HG03095 (cell line): ENCODE measurements around the gene BUD31.
A peak's percentile ranks its signal among the peaks of the same experiment; 100 is the strongest.
"Not testable (repeated sequence)": the region's sequence is repeated elsewhere in the genome, so short reads cannot be mapped to it uniquely, and the experiment has no call there.

ENCODE experiments used
- ATAC-seq: cut with Tn5 transposase; IDR thresholded peaks from one replicate; pipeline ENCODE4 v1.9.1; 2021; ENCODE audit warnings: moderate library complexity; ENCODE audit not compliant: unreplicated experiment

Gene BUD31

DNA sequence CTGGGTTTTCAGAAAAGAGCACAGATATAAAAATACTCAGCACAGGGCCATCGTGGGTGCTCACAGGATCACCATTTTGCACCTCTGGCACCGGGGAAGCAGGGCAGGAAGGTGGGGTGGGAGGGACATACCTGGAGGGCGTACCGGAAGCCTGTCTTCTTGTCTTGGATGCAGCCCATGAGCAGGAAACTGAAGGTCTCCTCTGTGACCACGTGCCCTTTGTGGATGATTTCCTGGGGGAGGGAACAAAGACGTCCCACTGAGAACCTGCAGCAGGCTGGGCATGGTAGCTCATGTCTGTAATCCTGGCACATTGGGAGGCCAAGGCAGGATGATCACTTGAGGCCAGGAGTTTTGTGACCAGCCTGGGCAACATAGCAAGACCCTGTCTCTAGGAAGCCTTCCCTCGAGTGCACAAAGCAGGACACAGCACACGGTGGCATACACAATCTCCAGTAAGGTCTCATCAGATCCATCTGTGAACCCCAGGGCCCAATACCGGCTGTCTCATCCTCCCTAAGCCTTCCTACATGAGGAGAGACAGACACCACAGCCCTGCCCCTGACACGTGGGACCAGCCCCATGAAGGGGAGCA lies 20.3 kb downstream of the BUD31 start:
- no peak for ATAC-seq

DNA sequence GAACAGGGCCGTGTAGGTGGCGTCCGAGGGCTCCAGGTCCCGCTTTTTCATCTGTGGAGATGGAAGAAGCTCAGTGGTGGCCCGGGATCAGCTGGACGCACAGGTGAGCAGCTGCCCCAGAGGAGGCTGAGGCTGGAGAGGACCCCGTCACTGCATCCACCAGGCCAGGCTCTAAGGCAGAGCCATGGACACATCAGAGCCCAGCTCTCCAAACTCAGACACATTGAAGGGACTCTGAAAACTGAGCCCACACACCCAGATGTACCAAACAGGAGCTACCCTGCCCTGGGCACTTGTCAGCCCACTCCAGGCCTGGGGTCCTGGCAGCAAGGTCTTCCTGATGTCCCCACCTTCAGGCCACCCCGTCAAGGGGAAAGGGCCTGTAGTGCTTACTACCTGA lies 21.0 kb downstream of the BUD31 start:
- no peak for ATAC-seq

DNA sequence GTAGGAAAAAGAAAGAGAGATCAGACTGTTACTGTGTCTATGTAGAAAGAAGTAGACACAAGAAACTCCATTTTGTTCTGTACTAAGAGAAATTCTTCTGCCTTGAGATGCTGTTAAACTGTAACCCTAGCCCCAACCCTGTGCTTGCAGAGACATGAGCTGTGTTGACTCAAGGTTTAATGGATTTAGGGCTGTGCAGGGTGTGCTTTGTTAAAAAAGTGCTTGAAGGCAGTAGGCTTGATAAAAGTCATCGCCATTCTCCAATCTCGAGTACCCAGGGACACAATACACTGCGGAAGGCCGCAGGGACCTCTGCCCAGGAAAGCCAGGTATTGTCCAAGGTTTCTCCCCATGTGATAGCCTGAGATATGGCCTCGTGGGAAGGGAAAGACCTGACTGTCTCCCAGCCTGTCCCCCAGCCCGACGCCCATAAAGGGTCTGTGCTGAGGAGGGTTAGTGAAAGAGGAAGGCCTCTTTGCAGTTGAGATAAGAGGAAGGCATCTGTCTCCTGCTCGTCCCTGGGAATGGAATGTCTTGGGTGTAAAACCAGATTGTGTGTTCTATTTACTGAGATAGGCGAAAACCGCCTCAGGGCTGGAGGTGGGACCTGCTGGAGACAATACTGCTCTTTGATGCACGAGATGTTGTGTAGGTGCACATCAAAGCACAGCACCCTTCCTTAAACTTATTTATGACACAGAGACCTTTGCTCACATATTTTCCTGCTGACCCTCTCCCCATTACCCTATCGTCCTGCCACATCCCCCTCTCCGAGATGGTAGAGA lies 23.2 kb downstream of the BUD31 start:
- ATAC-seq = not testable (repeated sequence)

DNA sequence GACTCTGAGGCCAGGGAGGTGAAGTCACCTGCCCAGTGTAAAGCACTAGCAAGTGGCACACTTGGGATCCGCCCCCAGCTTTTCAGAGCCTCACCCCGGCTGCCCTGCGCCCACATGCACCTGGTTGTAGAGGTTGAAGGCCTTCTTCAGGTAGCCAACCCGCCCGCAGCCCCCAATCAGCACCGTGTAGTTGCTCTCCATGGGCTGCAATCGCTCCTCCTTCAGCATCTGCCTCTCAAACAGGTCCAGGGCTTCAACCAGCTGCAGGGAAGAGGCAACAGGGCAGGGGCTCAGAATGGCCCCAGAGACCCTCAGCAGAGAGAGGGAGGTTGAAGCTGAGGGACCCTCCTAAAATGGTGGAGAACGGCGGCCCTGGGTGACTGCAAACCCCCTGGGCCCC lies 24.4 kb downstream of the BUD31 start:
- ATAC-seq = no peak

DNA sequence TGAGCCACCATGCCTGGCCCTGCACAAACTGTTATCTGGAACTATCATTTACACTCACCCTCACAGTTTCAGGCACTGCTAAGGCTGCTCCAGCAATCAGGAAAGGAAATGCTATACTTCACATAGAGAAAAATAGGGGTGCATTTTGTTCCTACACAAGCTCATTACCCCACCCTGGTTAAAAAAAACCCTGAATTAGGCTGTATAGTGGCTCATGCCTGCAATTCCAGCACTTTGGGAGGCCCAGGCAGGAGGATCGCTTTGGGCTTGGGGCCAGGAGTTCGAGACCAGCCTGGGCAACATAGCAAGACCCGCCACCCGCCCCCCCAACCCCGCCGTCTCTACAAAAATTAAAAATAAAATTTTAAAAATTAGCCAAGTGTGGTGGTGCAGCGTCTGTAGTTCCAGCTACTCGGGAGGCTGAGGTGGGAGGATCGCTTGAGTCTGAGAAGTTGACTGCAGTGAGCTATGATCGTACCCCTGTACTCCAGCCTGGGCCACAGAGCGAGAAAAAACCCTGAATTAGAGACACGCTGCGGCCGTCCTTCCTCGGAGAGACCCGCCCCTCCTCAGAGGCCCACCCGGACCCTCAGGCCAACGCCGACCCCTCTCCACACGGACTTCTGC lies 29.3 kb downstream of the BUD31 start:
- ATAC-seq = peak; percentile 2

DNA sequence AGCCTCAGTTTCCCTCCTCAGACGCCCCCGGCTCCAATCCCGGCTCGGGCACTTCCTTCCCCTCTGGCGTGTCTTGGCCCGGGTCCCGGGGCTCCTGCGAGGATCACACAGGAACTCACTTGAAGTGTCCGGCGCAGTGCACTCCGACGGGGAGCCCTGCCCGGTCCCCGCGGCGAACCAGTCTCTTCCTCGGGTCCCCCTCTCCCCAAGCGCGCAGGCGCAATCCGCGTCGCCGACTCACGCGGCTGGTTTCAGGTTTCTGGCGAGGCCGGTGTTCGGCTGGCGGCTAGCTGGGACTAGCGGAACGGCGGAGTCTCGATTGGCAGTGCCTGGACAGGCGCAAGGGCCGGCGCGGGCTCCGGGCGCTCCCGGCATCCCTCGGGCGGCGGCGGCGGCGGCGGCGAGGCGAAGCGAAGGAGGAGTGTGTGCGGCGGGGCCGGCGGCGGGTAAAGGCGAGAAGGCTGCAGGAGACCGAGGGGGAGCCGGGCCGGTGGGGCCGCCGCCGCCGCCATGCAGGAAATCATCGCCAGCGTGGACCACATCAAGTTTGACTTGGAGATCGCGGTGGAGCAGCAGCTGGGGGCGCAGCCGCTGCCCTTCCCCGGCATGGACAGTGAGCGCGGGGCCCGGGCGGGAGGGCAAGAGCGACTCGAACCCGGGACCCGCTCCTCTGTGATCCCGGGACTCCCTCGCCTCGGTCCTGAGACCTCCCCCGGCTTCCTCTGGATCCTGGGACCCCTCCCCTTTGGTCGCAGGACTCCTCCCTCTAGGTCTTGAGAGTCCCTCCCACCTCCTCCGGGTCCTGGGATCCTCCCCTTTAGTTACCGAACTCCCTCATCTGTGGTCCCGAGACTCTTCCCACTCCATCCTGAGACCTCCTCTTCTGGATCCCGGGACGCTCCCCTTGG lies 30.1 kb downstream of the BUD31 start, which contains the start of the genes CPSF4 and PTCD1:
Gene CPSF4 (plus strand): TSS at position 371 of the 908 bp plus-strand sequence. CDS start 140 bp downstream, at position 511.
Gene PTCD1 (minus strand): TSS at position 226 of the 908 bp plus-strand sequence. CDS start 3,556 bp downstream, outside the sequence.
- peak; percentile 82 for ATAC-seq

DNA sequence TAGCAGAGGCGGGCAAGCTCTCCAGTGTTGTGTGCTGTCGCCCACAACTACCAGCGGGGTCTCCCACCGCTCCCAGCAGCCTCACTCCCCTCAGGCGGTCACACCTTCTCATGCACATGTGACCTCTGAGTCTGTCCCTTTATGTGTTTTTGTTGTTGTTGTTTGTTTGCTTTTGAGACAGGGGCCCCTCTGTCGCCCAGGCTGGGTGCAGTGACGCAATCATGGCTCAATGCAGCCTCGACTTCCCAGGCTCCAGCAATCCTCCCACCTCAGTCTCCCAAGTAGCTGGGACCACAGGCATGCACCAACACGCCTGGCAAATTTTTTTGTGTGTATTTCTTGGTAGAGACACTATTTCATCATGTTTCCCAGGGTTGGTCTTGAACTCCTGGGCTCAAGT lies 31.4 kb downstream of the BUD31 start:
- no peak for ATAC-seq

DNA sequence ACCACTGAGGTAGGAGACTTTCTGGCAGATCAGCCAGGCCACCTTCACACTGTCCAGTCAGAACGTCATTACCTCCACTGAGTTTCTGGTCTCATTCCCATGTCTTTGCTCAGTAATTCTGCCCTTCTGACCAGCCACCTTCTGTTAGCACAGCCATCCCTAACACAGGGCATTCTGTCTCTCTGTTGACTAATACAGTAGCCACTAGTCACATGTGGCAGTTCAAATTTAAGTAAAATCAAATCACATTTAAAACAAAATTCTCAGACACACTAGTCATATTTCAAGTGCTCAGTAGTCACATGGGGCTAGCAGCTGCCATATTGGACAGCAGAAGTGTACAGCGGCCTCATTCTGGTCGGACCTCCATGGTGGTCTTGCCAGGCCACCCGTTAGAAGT lies 37.3 kb downstream of the BUD31 start:
- ATAC-seq = no peak

DNA sequence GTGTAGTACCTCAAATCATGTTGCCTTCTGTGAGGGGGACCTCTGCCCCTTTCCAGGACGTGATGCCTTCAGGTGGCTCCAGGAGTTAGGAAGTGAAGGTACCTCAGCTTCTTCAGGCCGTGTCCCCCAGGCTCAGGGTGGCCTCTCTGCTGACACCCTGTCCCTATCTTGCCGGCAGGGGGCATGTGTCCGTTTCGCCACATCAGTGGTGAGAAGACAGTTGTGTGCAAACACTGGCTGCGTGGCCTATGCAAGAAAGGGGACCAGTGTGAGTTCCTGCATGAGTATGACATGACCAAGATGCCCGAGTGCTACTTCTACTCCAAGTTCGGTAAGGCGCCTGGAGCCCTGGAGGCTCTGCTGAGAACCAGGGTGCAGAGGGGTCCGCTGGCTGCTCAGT lies 39.2 kb downstream of the BUD31 start:
- no peak for ATAC-seq

DNA sequence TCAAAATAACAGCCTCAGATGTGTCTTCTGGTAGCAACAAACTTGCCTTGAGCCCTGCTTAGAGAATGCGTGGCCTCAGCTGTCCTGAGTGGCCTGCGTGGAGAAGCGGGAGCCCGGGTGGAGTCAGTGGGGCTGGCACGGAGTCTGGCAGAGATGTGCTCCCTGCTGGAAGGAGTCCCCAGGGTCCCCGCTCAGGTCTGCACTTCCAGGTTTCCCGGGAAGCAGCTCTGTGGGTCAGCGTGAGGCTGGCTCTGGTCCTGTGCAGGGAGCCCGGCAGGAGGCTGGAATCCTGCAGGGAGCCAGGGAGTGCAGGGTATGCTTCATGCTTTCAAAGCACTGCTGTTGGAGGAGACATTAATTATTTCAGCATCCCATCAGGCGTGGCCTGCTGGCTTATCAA lies 40.1 kb downstream of the BUD31 start:
- ATAC-seq = no peak

DNA sequence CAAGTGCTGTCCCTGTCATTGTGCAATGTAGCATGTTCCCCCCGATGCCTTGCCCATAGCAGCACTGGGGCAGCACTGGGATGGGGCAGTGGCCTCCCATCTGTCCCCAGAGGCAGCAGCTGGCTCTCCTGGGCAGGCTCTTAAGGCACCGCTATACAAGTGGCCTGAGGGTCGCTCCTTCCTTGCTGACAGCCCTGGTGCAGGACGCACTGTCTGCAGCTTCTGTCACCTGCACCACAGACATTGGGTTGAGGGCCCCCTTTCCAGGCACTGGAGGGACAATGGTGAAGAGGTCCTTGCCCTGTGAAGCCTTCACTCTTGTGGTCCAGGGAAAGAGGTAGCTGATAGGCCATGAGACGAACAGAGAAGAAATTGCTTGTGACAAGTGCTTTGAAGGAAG lies 40.6 kb downstream of the BUD31 start:
- no peak for ATAC-seq

DNA sequence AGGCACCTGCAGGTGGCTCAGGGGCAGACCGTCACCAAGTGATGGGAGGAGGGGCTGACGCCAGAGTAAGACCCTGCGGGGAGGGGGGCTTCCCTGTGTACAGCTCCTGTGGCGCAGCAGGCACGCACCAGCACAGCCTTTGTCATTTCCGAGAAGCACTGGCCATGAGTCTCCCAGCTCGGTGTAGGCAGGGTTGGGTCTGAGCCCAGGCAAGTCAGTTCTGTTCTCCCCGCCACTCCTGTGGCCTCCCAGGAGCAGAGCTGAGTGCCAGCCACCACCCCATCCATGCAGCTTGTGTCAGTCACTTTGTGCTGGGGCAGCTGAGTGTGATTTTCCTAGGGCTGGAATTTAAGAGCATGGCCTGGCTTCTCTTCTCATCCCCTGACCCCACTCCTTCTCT lies 43.2 kb downstream of the BUD31 start:
- no peak for ATAC-seq

DNA sequence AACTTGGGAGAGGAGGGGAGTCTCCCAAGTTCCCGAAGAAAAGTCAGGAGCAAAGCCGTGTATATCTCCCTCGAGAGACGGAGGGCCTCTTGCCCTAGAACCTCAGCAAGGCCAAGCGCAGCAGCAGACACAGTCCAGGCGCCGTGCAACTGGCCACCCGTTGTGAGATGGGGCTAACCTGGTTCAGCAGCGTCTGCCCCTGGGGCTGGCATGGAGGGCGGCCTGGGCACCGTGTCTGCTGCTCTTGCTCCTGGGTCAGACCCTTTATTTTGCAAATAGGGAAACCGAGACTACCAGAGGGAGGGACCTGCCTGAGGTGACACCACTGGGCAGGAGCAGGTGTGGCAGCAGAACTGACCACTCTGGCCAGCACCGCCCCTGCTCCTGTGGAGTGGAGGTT lies 43.8 kb downstream of the BUD31 start:
- no peak for ATAC-seq

DNA sequence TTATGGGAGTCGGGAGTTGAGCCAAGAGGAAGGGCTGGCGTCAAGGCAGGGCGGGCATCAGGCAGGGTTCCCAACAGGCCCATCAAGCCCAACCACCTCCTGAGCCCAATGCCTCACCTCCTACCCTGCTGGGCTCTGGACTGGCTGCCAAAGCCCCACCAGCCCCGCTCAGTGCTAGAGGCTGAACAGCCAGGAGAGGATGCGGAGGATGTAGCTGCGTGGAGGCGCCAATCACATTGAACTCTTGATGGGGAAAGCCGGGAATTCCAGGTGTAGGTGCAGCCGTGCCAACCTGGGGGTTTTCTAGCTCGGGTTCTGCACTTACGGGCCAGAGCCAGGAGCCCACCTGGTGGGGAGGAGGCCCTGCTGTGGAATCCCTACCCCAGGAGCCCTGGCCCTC lies 44.3 kb downstream of the BUD31 start:
- no peak for ATAC-seq

DNA sequence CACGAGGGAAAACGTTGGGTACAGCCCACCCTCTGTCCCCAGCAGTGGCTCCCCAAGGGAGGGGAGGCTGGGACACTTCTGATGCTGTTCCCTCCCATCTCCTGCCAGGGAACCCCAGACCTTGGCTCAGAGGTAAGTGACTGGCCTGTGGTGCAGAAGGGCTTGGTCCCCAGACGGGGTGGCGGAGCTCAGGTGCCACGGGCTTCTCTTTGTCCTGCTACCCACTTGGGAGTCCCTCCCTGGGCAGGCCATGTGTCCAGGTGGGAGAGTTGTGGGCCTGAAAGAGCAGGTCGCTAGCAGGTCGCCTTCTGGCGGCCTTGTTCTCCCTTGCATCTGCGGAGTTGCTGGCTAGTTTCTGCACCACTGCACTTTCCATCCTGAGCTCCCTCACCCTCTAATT lies 47.1 kb downstream of the BUD31 start:
- no peak for ATAC-seq

DNA sequence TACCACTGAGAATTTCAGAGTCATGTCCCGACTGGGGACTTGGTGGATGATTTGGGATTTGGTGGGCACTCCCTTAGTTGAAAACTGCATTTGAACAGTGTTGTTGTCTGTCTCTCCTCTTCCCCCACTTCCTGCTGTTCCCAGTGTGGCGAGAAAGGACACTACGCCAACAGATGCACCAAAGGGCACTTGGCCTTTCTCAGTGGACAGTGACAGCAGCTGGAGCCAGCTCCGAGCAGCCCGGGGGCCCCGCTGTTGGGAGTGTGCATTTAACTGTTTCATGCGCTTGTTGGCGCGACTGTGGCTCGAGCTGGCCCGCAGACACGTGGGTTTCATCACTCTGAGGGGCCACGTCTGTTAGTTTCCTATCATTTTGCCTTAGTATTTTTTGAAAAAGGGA lies 47.5 kb downstream of the BUD31 start:
- no peak for ATAC-seq

DNA sequence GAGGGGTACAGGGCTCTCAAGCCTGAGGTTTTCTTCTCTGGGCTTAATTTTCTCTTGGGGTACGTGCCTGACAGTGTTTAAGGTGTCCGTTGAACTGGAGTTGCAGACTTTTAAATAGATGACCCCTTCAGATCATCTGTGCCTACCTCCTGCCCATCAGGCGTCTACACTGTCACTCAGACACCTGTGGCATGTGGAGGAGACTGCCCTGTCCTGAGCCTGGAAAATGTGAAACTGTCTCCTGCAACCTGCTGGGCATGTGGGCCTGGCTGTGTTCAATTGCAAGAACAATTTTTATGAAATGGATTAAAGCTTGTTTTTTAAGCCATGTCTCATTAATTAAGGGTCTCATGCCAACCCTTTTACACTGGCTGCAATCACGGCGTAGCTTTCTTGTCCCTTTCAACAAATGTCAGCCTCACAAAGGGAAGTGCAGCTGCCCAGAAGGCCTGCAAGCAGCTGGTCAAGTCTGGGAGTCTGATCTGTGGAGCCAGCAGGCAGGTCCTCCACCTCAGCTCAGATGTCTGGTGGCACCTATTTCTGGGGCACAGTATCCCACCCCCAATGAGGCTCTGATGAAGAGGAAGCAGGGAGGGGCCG lies 48.4 kb downstream of the BUD31 start:
- ATAC-seq = no peak

DNA sequence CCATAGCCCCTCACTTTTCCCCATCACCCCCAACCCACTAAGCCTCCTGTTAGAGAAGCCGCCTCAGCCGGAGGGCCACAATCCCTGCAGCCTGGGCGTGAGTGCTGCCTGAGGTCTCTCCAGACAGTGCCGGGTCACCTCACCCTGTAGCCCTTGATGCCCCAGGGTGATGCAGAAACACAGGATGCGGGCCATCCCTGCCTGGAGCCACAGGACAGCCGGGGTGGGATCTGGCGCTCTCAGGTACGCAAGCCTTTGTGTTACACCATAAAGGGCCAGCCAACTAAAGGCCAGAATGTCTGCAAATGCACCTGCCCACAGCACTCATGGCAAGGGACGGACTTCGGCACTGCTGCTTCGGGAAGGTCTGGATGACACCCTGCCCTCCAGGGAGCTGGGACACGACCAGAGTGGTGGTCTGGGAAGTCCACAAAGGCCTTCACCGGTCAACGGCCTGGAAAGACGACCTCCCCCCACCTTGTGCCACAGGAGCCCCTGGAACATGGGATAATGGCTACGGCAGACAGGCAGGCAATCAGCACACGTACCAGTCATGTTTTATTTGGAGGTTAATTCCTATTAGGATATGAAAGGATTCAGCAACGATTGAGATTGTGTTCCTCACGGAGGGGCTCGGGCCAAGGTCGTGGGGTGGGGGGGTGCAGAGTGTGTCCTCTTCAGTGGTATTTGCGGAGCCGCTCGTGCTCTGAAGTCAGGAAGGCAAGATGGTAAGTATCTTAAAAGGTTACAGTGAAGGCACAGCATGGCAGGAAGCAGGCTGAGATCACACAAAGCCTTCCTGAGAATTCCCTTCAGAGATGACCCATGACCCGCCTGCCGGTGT lies 49.1 kb downstream of the BUD31 start:
- ATAC-seq = no peak

DNA sequence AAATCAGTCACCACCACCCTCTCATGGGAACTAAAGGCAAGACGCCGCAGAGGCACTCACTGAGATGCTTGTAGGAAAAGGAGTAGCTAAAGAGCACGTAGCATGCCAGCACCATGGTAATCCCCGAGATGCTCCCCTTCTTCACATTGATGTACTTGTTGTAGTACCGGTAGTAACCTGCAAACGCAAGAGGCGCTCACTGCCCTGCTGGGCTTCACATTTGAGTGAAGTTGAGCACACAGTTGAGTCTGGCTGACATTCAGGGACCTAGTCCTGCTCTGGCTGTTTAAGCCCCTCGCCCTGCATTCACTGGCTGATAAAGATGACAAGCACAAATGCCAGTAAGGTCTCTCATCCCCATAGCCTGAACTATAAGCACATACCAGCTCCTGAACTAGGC lies 50.3 kb downstream of the BUD31 start:
- ATAC-seq = no peak

DNA sequence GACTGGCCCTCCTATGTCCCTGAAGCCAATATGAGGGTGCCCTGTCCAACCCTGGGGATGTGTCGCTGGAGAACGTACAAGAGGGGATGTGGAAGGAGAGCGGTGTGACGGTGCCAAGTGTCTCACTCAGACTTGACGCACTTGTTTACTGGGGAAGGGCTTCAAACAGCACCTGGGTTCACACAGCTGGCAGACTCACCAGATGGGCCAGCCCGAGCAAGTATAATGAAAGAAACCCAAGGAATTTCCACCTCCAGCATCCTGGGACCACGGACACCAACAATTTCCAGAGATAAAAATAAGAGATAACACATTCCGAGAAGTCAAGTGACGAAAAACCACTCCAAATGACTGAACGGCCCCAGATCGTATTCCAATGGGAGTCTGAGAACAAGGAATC lies 51.9 kb downstream of the BUD31 start:
- ATAC-seq = no peak
